Right kidney (tissue), 1 donor: ENCODE data around the gene GRM3.
A peak's percentile ranks its signal among the peaks of the same experiment; 100 is the strongest.

Experiments used
- DNase-seq: peaks from one replicate; pipeline ENCODE4 v3.0.0-alpha.2; 2016

GRM3 gene

DNA sequence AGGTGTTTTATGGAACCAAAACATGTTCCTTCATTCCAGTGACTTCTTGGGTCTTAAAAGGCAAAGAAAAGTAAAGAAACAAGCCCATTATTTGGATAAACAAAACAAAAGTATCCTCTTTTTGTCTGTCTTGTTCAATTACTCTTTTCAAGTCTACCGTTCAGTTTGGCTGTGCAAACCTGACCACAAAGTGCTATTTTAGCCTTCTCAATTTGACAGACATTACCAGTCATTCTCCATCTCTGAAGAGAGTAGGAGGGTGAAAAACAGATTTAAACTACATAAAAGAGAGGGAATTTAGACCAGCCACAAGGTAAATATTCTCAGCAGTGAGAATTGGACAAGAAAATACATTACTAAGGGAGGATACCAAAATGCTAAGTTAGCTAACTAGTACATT, 145.2 kb downstream of the GRM3 start:
- no peak for DNase-seq

DNA sequence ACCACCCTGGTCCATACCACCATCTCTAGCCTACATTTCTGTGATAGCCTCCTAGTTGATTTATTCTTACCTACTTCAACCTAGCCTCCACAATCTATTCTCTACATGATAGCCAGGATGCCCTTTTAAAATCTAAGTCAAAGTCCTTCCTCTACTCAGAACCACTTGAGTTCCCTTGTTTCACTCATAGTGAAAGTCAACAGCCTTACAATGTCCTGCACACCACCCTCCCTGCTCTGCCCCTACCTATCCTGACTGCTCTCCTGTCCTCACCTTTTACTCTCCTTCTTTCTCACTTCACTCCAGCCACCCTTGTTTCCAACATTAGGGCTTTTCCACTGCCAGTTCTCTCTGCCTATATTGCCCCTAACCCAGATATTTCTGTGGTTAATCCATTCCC, 146.7 kb downstream of the GRM3 start:
- DNase-seq, result no peak

DNA sequence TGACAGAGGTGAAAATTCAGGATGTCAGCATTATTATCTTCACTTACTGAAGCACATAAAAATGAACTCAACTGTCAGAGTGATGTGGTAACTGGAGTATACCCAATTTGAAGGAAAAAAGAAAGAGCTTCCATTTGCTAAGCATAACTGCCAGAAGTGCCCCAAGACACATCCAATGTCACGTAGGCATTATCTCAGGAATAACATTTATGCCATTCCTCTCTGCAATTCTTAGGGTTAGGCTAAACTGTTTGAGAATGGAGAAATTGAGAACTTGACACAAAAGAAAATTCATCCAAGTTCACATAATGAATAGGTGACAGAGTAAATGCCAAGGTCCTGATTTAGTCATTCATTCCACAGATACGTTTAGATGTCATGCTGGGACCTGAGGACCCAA, 148.6 kb downstream of the GRM3 start:
- DNase-seq, result no peak

DNA sequence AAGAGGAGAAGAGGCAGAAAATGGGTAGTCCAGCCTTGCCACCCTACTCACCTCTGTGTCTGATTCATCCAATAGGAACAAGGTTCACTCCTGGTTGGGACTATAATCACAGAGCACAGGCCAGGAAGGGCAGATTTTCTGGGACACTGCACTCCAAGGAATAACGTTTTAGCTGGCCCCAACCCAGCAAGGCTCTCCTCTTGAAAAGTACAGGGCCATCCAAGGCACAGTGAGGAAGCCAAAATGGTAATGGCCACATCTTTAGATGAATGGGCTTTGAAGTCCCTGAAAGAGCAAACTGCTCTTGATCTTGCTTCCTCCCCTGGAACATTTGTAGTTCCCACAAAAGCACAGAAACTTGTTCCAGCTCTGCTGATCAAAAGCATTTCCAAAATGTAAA, 149.4 kb downstream of the GRM3 start:
- no peak for DNase-seq

DNA sequence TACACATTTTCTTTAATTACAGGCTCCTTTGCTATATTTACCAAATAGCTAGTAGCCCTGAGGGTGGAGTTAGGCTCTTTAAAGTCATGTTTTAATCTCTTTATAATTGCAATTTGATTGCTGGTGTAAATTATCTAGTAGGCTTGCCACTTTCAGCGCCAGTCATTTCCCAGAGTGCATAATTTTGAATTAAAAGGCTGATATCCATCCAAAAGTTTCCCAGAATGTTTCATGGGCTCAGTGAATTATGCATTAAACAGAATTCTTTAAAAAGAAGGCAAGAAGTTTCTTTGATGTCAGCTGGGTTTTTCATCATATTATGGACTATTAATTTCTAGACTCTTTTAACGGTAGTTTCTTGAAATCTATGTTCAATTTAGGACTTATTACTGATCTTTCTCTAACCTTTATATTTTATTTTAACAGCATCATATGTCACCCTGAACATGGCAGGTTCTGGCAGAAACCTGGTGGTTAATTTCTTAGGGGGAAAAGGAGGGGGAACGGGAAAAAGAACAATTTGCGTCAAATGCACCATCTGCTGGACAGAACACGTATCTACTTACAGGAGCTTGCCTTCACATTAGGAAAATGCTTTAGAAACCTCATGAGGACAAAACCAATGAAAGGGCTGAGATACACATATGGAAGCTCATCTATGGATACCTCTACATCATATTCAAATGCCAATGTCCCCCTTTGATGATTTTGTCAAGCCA, 171.1 kb downstream of the GRM3 start:
- peak; percentile 6 for DNase-seq

DNA sequence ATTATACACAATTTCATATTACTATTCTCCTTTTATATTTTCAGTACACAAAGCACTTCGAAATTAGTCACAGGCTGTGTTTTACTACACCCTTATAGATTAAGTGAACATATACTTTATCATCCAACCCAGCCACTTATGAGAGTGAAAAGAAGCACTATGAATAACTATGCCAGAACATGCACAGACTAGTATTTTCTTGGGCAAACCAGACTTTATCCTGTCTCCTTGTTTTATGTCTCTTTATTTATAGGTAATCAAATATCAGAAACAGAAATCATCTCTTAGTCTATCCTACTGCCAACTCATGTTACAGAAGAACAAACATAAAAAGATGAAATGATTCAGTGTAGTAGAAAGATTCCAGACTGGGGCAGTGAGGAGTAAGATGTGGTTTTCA, 171.8 kb downstream of the GRM3 start:
- no peak for DNase-seq

DNA sequence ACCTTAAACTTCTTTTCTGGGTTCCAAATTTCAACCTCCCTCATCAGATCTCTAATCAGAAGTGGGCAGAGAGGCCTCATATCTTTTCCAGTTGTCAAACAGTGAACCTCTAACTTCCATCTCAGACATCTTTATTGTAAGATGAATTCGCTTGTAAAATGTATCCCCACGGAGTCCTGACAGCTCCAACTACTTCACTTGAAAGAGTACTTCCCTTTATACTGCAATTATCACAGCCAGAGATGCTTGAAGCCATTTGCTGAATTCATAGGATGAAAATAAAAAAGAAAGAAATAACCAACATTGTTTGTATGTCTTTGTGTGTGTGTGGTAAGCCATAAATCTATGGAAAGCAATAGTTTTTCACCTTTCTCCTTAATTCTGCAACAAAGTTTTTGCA, 175.2 kb downstream of the GRM3 start:
- DNase-seq, result no peak

DNA sequence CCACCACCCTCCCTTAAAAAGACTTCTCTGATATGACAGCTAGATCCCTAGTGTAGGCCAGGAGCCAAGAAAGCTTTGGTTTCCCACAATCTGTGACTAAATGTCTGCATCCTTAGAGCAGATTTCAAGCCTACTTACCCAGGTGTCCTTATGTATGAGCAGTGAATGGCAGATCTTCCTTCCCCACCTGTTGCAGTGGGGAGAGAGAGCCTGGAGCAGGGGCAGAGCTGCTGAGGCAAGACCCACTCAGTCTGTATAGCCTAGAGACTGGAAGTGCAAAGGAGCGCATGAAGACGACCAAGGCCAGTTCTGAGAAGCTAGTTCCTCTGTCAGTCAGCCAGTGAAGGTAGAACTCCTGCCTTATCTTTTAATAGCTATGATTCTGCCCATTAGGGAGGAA, 180.1 kb downstream of the GRM3 start:
- DNase-seq, result no peak

DNA sequence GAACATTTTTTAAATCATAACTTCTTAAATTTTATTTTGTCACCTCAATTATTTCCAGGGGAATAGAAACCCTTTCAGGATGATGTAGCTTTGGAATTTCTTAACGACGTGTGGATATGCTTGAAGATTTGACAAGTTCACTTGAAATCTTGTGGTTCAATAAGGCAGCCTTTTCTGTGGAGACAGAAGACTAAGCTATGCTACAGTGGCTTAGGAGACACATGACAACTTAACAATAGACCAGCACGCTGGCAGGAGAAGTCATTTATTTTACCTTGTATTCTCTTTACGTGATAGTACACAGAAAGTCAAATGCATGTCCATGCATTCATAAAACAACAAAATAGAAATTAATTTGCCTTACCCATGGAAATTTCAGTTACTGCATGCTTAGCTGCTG, 181.6 kb downstream of the GRM3 start:
- DNase-seq, result no peak

DNA sequence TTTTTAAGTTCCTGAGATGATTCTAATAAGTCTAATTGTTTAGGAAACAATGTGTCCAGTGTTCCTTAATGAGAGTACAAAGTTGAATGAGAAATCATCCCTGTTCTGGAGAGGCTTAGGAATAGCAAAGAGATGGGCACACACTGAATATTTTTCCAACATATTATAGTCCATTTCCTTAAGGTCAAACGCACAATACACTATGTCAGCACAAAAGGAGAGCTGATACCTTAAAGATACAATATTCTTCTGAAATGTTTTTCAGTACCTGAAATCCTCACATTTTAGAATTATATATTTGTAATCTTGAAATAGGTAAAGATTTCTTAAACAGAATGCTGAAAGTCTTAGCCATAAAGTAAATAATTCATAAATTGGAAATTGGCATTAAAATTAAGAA, 183.2 kb downstream of the GRM3 start:
- no peak for DNase-seq

DNA sequence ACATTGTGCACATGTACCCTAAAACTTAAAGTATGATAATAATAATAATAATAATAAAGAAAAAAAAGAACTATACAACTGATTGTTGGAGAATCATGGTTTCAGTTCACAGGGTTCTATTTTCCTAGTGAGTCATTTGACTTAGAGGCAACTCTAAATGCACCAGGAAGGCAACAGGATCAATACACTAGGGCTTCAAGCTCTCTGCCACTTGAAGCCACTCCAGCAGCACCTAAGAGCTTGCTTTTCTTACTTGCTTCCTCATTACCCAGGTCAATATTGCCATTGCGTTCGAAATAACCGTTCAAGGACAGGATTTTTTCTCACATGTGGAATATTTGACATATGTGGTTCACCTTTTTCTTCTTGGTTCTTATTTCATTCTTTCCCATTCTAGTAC, 189.7 kb downstream of the GRM3 start:
- no peak for DNase-seq

DNA sequence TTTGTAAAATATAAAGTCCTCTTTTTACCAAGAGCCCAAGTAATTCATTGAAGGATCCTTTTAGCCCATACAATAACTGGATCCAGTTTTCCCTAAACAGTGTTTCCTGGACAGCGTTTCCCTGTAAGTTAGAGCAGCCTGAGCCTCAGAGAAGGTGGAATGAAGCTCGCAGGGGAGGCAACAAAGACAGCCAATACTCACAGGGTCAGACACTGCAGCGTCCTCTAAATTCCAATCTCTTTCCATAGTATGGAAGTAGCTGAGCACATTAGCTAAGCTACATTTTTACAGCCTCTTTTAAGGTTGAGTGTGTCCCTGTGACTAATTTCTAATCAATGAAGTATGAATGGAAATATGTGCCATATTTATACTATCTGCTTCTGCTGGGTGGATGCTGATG, 193.5 kb downstream of the GRM3 start:
- no peak for DNase-seq

DNA sequence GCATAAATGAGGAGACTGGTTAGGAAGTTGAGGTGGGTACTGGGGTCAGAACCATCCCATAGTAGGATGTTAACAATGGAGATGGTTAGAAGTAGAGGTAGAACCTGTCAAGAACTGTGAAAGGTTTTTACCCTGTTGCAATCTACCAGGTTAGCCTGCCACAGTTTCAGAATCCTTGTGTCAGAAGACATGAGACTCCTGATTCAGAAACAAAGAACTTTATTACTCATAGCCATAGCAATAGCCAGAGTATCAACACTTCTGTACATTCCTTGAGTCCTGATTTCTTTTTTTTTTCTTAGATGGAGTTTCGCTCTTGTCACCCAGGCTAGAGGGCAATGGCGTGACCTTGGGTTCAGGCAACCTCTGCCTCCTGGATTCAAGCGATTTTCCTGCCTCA, 200.9 kb downstream of the GRM3 start:
- no peak for DNase-seq

DNA sequence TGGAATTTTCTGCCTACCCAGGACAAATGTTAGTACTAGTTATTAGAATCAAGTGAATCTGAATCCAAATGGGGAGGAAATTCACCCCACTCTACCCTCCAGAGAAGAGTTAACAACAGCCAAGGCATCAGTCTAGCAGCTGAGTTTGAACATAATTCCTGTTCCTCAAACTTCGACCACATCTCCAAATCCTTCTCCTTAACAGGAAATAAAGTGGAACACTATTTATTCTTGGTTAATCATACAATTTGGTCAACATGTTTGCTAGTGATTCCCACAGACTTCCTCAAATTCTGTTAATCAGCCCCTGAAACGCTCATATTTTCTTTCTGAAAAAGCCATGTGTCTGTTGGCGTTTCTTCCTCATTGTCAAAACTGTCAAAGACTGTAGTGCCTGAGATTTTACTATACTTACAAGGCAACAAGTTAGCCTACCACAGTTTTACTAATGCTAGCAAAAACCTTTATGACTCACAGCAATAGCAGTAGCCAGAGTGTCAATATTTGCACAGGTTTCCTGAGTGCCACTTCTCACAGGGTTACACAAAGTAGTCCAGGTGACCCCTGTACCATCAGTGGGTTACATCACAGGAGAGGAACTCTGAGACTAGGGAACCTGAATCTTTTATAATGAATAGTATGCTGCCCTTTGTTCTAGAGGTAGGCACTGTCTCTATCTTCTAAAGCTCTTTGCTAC, 202.9 kb downstream of the GRM3 start:
- DNase-seq, result no peak

DNA sequence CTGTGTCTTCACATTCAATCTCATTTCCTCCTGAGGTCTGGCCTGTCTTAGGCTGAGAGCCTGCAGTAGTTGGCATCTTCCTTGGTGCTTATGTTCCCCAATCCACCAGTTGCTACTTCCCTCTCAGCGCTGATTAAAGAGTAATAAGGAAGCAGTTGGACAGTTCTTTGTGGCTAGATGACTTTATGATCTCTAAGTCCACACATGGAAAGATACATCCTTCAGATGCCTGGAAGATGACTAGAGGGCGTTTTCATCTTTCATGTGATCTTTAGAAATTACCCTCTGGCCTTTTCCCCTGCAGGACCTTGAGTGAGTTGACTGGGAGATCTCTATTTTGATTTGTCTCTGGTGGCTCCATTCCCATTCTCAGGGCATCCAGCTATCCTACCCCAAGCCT, 204.5 kb downstream of the GRM3 start:
- no peak for DNase-seq

DNA sequence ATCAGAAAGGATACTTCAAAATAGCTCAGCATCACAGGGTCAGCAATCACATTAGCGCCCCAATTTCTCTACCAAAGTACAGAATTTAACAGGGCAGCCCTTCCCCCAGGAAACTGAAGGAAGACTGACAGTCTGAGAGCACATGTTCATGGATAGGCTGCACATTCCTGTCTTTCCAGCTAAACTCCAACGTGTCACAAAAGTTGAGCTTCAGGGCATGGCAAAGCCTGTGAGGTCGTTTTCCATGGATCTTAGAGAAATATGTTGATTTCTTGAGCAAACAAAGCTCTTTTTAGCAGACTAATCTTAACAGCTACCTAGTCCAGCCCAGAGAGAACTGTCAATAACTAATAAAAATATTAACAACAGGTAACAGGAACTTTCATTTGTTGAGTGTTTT, 207.9 kb downstream of the GRM3 start:
- DNase-seq, result no peak

DNA sequence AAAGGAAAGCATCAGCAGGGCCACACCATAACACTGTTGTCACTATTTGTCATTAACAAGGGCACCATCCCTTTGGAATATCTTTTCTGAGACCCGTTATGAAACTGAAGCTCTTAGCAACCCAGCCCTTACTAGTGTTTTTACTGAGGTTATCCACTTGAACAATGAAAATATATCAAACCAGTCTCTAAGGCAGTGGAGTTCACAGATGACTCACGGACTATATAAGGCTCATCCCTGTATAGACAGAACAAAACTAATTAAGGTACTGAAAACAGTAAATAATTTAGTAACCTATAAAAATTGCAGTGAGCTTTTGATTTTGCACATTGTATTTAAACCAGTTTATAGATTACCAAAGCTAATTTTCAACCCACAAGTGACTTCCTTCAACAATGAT, 219.7 kb downstream of the GRM3 start:
- no peak for DNase-seq

DNA sequence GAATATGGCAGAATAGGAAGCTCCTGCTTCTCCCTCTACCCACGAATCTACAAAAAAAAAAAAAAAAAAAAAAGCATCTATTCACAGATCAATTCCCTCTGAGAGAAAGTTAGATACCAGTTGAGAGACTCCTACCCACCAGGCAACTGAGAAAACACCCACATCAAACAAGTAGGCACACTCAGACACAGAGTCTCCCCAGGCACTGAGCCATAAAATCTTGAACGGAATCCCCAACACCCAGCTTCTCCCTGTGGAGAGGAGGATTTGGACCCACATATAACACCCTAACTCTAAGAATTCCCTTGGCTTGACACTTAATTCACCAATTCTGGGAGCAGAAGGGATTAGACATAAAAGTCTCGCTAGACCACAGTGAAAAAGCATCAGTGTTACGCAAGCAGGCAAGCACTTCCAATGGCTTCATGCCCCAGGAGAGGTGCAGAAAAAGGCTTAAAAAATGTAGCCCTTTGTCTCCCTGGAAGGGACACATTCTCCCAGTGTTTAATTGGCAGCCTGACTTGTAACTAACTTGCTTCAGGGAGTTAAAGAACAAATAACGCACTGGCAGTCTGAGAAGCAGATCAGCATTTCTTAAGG, 223.6 kb downstream of the GRM3 start:
- no peak for DNase-seq

DNA sequence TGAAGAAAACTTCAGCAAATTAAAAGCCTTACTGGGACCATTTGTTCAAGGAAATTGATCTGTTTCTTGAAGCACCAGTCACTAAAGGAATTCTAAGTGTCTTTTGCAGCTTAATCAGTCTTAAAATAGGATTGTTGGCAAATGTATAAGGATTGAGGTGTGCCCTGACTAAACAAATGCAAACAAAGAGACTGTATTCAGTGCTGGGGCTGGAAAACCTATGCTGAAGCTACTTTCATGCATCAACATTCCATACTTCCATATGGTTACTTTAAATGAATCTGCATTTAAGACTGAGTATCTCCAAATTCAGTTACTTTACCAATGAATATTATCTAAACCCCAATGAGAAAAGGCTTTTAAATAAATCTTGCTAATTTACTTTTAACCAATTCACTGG, 232.4 kb downstream of the GRM3 start:
- DNase-seq, result no peak

DNA sequence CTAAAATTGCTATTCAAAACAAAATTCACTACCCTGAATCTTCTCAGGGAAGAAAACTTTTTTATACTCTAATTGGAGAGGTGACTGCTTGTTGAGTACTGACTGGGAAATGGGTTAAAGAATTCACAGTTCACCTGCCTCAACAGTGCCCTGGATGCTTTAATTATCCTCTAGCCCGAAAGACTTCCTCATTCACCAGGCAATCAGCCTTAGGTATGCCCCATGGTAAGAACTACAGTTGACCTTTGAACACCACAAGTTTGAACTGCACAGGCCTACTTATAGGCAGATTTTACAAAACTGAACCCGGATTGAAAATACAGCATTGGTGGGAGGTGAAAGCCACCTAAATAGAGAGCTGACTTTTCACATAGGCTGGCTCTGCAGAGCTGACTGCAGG, 240.4 kb downstream of the GRM3 start:
- DNase-seq, result no peak

DNA sequence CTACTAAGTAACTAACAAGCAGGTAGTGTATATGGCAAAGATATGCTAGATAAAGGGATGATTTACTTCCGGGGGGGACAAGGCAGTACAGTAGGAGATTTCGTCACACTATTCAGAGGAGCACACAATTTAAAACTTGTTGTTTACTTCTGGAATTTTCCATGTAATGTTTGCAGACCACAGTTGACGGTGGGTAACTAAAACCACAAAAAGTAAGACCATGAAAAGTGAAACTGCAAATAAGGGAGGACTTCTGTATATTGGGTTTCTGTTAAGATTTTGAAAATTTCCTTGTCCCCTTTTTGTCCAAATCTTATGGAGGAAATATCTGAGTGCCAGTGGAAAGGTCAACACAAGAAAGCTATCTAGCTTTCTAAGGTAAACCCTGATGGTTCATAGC, 245.8 kb downstream of the GRM3 start:
- DNase-seq, result no peak

DNA sequence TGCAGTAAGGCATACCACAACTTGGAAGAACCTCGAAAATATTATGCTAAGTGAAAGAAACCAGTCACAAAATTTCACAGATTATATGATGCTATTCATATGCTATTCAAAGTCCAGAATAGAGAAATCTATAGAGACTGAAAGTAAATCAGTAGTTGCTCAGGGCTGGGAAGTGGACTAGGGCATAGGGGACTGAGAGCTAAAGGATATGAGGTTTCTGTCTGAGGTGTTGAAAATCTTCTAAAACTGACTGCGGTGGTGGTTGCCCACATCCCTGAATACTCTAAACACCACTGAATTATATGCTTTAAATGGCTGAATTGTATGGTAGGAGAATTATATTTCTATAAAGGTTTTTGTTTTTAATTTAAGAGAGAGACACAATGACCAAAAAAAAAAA, 254.5 kb downstream of the GRM3 start:
- DNase-seq, result no peak

DNA sequence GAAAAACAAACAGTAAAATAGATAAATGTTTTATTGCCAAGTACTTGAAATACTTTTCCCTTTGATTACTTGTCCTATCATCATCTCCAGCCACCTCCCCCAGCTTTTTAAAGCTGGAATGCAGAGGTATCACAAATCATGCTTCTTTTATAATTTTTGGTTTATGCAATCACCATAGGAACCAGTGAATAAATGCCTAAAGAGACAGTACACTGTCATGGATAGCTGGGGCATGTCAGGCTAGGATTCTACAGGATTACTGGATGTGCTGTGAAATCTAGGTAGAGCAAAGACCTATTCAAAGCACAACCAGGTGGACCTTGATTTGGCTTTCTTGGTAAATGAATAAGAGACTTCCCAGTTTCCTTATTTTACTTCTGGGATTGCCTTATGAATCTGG, 257.2 kb downstream of the GRM3 start:
- DNase-seq, result no peak
